ENCODE measurements around the gene NT5DC3.
"Not testable (repeated sequence)": the region's sequence is repeated elsewhere in the genome, so short reads cannot be mapped to it uniquely, and the experiment has no call there.

Gene NT5DC3

DNA sequence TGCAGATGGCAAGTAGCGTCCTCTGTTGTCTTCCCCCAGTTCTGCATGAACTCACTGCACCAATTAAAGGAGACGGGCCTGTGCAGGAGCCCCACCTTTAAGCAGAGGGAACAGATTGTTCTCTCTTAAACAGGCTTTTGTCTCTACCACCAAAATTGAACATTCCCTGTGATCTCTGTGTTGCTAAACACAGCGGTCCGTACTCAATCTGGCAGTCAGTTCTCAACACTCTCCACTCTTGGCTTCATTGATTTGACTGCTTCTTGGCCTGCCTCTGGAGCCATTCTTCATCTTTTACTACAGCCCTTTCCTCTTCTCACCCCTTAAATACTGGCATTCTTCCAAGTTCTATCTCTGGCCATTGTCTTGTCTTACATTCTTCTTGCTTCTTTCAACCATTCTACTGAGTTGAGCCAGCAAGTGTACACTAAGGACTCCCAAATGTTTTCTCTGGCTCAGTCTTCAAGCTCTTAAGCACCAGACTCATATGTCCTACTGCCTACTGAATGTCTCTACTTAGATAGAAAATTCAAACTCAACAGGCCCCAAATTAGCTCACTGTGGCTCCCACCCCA lies 8.0 kb upstream of the NT5DC3 start:
- H3K9me3 Mint-ChIP-seq, result no peaks in the 10 kb centered on the region
- no peak overlapping the region for H3K27ac Mint-ChIP-seq
- H3K36me3 Mint-ChIP-seq, result no peaks in the 10 kb centered on the region
- no peak overlapping the region for H3K4me3 Mint-ChIP-seq
- CTCF ChIA-PET, result interaction anchor here (0.7 kb wide), 1 partner anchor 19 kb away, joined by 3 read pairs; no protein-coding TSS in a partner anchor
- DNase-seq, result no peak
- no peaks in the 10 kb centered on the region for H3K4me1 Mint-ChIP-seq
- H3K27me3 Mint-ChIP-seq, result peaks cover 33% of the 10 kb centered on the region

DNA sequence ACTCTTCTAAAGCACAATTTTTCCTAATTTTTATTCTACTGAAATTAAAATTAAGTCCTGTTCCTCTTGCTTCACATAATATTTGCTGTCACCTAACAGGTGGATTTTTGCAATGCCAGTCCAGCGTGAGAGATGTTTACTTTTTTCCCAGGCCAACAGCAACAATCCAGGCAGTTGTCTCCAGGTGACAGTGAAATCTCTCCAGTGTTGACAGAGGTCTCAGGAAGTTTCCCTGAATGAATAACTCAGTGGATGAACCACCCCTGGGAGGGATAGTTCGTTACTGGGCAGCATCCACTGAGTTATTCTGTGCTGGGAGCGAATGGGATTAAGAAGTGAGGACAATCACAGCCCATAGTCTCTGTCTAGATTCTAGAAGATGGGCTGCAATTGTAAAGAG lies 7.1 kb upstream of the NT5DC3 start:
- no peaks in the 10 kb centered on the region for H3K4me1 Mint-ChIP-seq
- no peak overlapping the region for H3K4me3 Mint-ChIP-seq
- no peak for DNase-seq
- H3K27ac Mint-ChIP-seq, result no peak overlapping the region
- CTCF ChIA-PET, result no interaction called here
- H3K27me3 Mint-ChIP-seq, result peaks cover 33% of the 10 kb centered on the region
- no peaks in the 10 kb centered on the region for H3K36me3 Mint-ChIP-seq
- no peaks in the 10 kb centered on the region for H3K9me3 Mint-ChIP-seq

DNA sequence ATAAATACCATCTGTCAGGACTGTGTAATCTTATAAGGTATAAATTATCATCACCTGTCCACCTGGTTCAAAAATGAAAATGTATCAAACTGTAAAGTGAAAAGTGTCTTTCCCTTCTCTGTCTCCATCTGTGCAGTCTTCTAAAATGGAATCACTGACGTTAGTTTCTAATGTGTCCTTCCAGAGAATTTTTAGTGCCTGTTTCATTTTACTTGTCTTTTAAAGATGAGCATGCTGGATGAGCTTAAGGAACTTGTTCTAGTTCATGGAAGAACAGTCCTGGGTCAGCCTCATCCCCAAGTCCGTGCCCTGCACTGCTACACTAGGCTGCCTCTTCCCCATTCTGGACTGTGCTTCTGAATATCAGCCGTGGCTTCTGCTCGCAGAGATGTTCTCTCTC lies 5.4 kb upstream of the NT5DC3 start:
- Mint-ChIP-seq H3K4me3 (no peak overlapping the region), H3K27ac (no peak overlapping the region), H3K4me1 (peaks cover 6% of the 10 kb centered on the region), H3K36me3 (no peaks in the 10 kb centered on the region), H3K27me3 (peaks cover 40% of the 10 kb centered on the region), H3K9me3 (no peaks in the 10 kb centered on the region)
- CTCF ChIA-PET, result interaction anchor here (1.0 kb wide), 1 partner anchor 214 kb away, joined by 3 read pairs; no protein-coding TSS in a partner anchor
- no peak for DNase-seq

DNA sequence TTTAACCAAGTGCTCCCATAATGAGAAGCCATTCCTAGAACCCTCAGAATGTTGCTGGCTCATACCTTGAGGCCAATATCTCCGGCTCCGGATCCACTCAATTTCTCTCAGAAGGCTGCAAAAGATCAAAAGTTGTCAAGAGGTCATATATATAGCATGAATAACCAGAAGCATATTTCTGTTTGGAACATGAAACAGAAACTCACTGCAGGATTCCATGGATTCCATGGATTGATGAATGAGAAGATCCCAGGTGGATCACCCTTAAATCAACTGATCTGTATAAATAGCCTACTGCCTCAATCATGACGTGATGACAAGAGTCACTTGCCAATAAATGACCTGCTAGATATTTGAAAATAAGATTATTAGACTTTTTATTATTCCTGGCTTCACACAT lies 3.3 kb upstream of the NT5DC3 start:
- Mint-ChIP-seq H3K27me3 (peaks cover 46% of the 10 kb centered on the region), H3K4me3 (no peak overlapping the region), H3K36me3 (no peaks in the 10 kb centered on the region), H3K4me1 (peaks cover 17% of the 10 kb centered on the region), H3K27ac (no peak overlapping the region), H3K9me3 (no peaks in the 10 kb centered on the region)
- no peak for DNase-seq
- CTCF ChIA-PET, result no interaction called here

GRCh38 chr12:103841690-103842584 lies 903 bp upstream of the NT5DC3 start:
- Mint-ChIP-seq H3K27ac (peak overlapping the region; percentile 44), H3K4me1 (peaks cover 20% of the 10 kb centered on the region), H3K36me3 (no peaks in the 10 kb centered on the region), H3K9me3 (no peaks in the 10 kb centered on the region), H3K27me3 (peaks cover 41% of the 10 kb centered on the region), H3K4me3 (peak overlapping the region; percentile 74)
- CTCF ChIA-PET, result no interaction called here
- peak; percentile 37 for DNase-seq

GRCh38 chr12:103840462-103840875 lies 565 bp downstream of the NT5DC3 start:
- no peaks in the 10 kb centered on the region for H3K36me3 Mint-ChIP-seq
- no peak overlapping the region for H3K27ac Mint-ChIP-seq
- CTCF ChIA-PET, result no interaction called here
- no peaks in the 10 kb centered on the region for H3K9me3 Mint-ChIP-seq
- H3K4me3 Mint-ChIP-seq, result peak overlapping the region; percentile 86
- DNase-seq, result no peak
- H3K27me3 Mint-ChIP-seq, result peaks cover 36% of the 10 kb centered on the region
- peaks cover 20% of the 10 kb centered on the region for H3K4me1 Mint-ChIP-seq

- peak overlapping the region; percentile 33 for H3K27ac Mint-ChIP-seq
- no peaks in the 10 kb centered on the region for H3K36me3 Mint-ChIP-seq
- peaks cover 34% of the 10 kb centered on the region for H3K27me3 Mint-ChIP-seq
- CTCF ChIA-PET, result no interaction called here
- H3K9me3 Mint-ChIP-seq, result no peaks in the 10 kb centered on the region
- peak overlapping the region; percentile 86 for H3K4me3 Mint-ChIP-seq
- H3K4me1 Mint-ChIP-seq, result peaks cover 20% of the 10 kb centered on the region
- DNase-seq, result no peak
These were observed 1.2 kb downstream of the NT5DC3 start for GRCh38 chr12:103839609-103840461.

- H3K4me3 Mint-ChIP-seq, result no peak overlapping the region
- no peaks in the 10 kb centered on the region for H3K9me3 Mint-ChIP-seq
- H3K4me1 Mint-ChIP-seq, result peaks cover 20% of the 10 kb centered on the region
- H3K27ac Mint-ChIP-seq, result no peak overlapping the region
- no peaks in the 10 kb centered on the region for H3K36me3 Mint-ChIP-seq
- CTCF ChIA-PET, result no interaction called here
- H3K27me3 Mint-ChIP-seq, result peaks cover 30% of the 10 kb centered on the region
- no peak for DNase-seq
These were observed 1.9 kb downstream of the NT5DC3 start for GRCh38 chr12:103839103-103839502.

- CTCF ChIA-PET, result no interaction called here
- no peaks in the 10 kb centered on the region for H3K36me3 Mint-ChIP-seq
- no peak overlapping the region for H3K4me3 Mint-ChIP-seq
- DNase-seq, result no peak
- no peak overlapping the region for H3K27ac Mint-ChIP-seq
- peaks cover 26% of the 10 kb centered on the region for H3K27me3 Mint-ChIP-seq
- H3K4me1 Mint-ChIP-seq, result peaks cover 20% of the 10 kb centered on the region
- H3K9me3 Mint-ChIP-seq, result no peaks in the 10 kb centered on the region
These were observed 2.6 kb downstream of the NT5DC3 start for GRCh38 chr12:103838254-103838914.

- H3K4me1 Mint-ChIP-seq, result peaks cover 13% of the 10 kb centered on the region
- CTCF ChIA-PET, result no interaction called here
- H3K36me3 Mint-ChIP-seq, result no peaks in the 10 kb centered on the region
- H3K4me3 Mint-ChIP-seq, result no peak overlapping the region
- DNase-seq, result no peak
- peaks cover under 1% of the 10 kb centered on the region for H3K9me3 Mint-ChIP-seq
- no peak overlapping the region for H3K27ac Mint-ChIP-seq
- peaks cover 13% of the 10 kb centered on the region for H3K27me3 Mint-ChIP-seq
These were observed 4.7 kb downstream of the NT5DC3 start for GRCh38 chr12:103836345-103836744.

DNA sequence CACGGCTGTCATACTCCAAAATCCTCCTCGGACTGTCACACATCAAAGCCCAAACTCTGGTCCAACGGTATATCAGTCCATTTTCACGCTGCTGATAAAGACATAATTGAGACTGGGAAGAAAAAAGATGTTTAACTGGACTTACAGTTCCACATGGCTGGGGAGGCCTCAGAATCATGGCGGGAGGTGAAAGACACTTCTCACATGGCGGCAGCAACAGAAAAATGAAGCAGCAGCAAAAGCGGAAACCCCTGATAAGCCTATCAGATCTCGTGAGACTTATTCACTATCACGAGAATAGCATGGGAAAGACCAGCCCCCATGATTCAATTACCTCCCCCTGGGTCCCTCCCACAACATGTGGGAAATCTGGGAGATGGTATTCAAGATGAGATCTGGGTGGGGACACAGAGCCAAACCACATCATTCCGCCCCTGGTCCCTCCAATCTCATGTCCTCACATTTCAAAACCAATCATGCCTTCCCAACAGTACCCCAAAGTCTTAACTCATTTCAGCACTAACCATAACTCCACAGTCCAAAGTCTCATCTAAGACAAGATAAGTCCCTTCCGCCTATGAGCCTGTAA lies 5.2 kb downstream of the NT5DC3 start:
- DNase-seq, H3K4me3 Mint-ChIP-seq, H3K27ac Mint-ChIP-seq, H3K36me3 Mint-ChIP-seq, H3K9me3 Mint-ChIP-seq, CTCF ChIA-PET: not testable (repeated sequence)
- Mint-ChIP-seq H3K27me3 (peaks cover 12% of the 10 kb centered on the region), H3K4me1 (peaks cover 13% of the 10 kb centered on the region)

DNA sequence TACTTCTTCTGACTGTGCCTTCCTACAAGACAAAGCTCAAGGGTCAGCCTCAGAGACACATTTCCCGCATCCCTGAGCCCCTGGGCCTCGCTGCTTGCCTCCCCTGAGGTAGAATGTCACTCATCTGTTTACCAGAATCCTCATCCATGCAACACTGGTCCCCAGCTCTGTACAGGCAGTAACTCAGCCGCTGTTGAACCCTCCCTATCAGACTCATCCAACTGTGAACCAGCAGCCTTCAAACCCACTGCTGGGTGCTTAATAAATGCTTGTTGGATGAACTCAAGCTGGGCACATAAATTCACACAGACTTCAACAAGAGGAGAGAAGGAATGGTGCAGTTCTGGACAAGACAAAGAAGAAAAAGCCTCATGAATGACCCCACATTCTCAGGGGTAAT lies 6.1 kb downstream of the NT5DC3 start:
- Mint-ChIP-seq H3K4me1 (peaks cover 7% of the 10 kb centered on the region), H3K9me3 (peaks cover 4% of the 10 kb centered on the region), H3K27ac (no peak overlapping the region), H3K36me3 (no peaks in the 10 kb centered on the region), H3K27me3 (peaks cover 6% of the 10 kb centered on the region), H3K4me3 (no peak overlapping the region)
- CTCF ChIA-PET, result no interaction called here
- no peak for DNase-seq

GRCh38 chr12:103833891-103834290 lies 7.1 kb downstream of the NT5DC3 start:
- Mint-ChIP-seq H3K4me3 (no peak overlapping the region), H3K36me3 (no peaks in the 10 kb centered on the region), H3K9me3 (peaks cover 4% of the 10 kb centered on the region), H3K27ac (no peak overlapping the region), H3K4me1 (peaks cover 2% of the 10 kb centered on the region), H3K27me3 (no peaks in the 10 kb centered on the region)
- no peak for DNase-seq
- CTCF ChIA-PET, result no interaction called here
